ENCODE measurements around the gene BCL6. TPM values are rescaled to one million over a fixed set of nuclear protein-coding genes. Genes with fewer than 3 reads are reported as not detected.
A peak's percentile ranks its signal among the peaks of the same experiment; 100 is the strongest.

The BCL6 gene
- total and polyA plus RNA-seq, 9 of the 15 experiments (the other 6 are each of a cell fraction or from before 2014, with no cell fraction given) = 0.08 to 3.5 (median 1.6) TPM

GRCh38 chr3:187744169-187745151 lies 808 bp downstream of the BCL6 start:
- no peaks in the 10 kb centered on the region for H3K9me1 ChIP-seq (ENCODE audit: control insufficient read depth, insufficient read depth, low read length)
- H3K9me3 ChIP-seq (replicated peaks; ENCODE audit: control insufficient read depth, insufficient read depth, low read depth, low read length) = no peaks in the 10 kb centered on the region
- H3K9ac ChIP-seq (ENCODE audit: insufficient read depth in 1 of 2, low read depth in 2 of 2, low read length in 2 of 2) = peak overlapping the region; percentile 98 to 99
- BruUV-seq (replicated peaks) = TSS peak; percentile 80
- CTCF ChIA-PET (ENCODE audit: low intra/inter-chr PET ratio) = no interaction called here
- ATAC-seq (peak; percentile 47), FAIRE-seq (no peak), DNase-seq (ENCODE audit: extremely low read depth in 1 of 4, low spot score in 3 of 4) (peak; percentile 41 to 69 (median 56))
- H3K27ac ChIP-seq (ENCODE audit: extremely low read depth, low read depth, low read length) = peak overlapping the region; percentile 95
- POLR2A ChIA-PET = interaction anchor here (0.6 to 1.1 kb wide), 4 partner anchors 10 to 987 kb away, joined by 3 to 4 read pairs (median 3); no protein-coding TSS in a partner anchor
- in situ Hi-C loops (cut with MboI) (loop anchor here (5.0 to 25.0 kb wide), 2 partner anchors 1208 to 1393 kb away; no protein-coding TSS in a partner anchor), intact Hi-C loops (cut with micrococcal nuclease) (loop anchor here (5.0 to 10.0 kb wide), 6 partner anchors 170 to 1000 kb away; no protein-coding TSS in a partner anchor)
- peak overlapping the region; percentile 91 for H3K4me2 ChIP-seq (ENCODE audit: insufficient read depth, low read length)
- H3K27me3 ChIP-seq (ENCODE audit: control insufficient read depth in 2 of 2, insufficient read depth in 2 of 2, low read length in 2 of 2) = no peaks in the 10 kb centered on the region
- H2AFZ ChIP-seq (ENCODE audit: low read depth, low read length) = peak overlapping the region; percentile 57
- under 1% methylated on average over 46 of the region's 55 CpGs for WGBS (ENCODE audit: insufficient coverage, low coverage, missing lambda C conversion rate)
- peaks cover 51% of the 10 kb centered on the region for H3K79me2 ChIP-seq (ENCODE audit: control insufficient read depth, insufficient read depth, low read length)
- H3K4me1 ChIP-seq (replicated peaks in 1 of 2; ENCODE audit: control insufficient read depth in 2 of 2, insufficient read depth in 2 of 2, low read length in 2 of 2) = peaks cover 26 to 33% of the 10 kb centered on the region in 2 experiments
- no peaks in the 10 kb centered on the region for H3K36me3 ChIP-seq (ENCODE audit: control insufficient read depth, insufficient read depth, low read length)
- H3K4me3 ChIP-seq = peak overlapping the region; percentile 87
- H4K20me1 ChIP-seq (replicated peaks; ENCODE audit: control insufficient read depth, insufficient read depth, low read length) = peaks cover 6% of the 10 kb centered on the region; the same call in 1 of the 2 replicates
- TF ChIP-seq RUNX1 (IDR thresholded peaks at IDR 0.05; ENCODE audit: low read depth) (no peak), DACH1 (IDR thresholded peaks at IDR 0.05; ENCODE audit: partially characterized antibody) (no peak), ZFP30 (CRISPR knock-in tag; IDR thresholded peaks at IDR 0.05; ENCODE audit: borderline replicate concordance) (no peak), ZNF12 (CRISPR knock-in tag; IDR thresholded peaks at IDR 0.05) (no peak), SAFB2 (IDR thresholded peaks at IDR 0.05; ENCODE audit: borderline replicate concordance, low read depth, low read length, severe bottlenecking) (no peak), MAFK (IDR thresholded peaks at IDR 0.05; ENCODE audit: low read length) (no peak), ASH1L (IDR thresholded peaks at IDR 0.05; ENCODE audit: borderline replicate concordance, low read depth, partially characterized antibody) (no peak), ZNF740 (CRISPR knock-in tag; IDR thresholded peaks at IDR 0.05) (peak; percentile 48; the same call in 1 of the 2 replicates), ZNF740 (tag; IDR thresholded peaks at IDR 0.05) (no peak), DNMT1 (IDR thresholded peaks at IDR 0.05) (no peak), TARDBP (IDR thresholded peaks at IDR 0.05) (no peak), POLR3G (IDR thresholded peaks at IDR 0.05; ENCODE audit: extremely low read depth, insufficient read length, insufficient replicate concordance) (no peak), U2AF2 (optimal IDR thresholded peaks at IDR 0.05; ENCODE audit: low read depth, low read length) (no peak), NFIC (IDR thresholded peaks at IDR 0.05) (0 out of 2 replicates have a peak, but pooled peaks have one; percentile 3), HNRNPLL (IDR thresholded peaks at IDR 0.05; ENCODE audit: low read depth, low read length, poor library complexity, severe bottlenecking) (peak; percentile 1), ZNF24 (IDR thresholded peaks at IDR 0.05) (no peak), KDM2B (CRISPR knock-in tag; IDR thresholded peaks at IDR 0.05) (no peak), KLF1 (tag; IDR thresholded peaks at IDR 0.05) (no peak), PHTF2 (CRISPR knock-in tag; IDR thresholded peaks at IDR 0.05) (no peak)
- TF ChIP-seq, protein P1, sequence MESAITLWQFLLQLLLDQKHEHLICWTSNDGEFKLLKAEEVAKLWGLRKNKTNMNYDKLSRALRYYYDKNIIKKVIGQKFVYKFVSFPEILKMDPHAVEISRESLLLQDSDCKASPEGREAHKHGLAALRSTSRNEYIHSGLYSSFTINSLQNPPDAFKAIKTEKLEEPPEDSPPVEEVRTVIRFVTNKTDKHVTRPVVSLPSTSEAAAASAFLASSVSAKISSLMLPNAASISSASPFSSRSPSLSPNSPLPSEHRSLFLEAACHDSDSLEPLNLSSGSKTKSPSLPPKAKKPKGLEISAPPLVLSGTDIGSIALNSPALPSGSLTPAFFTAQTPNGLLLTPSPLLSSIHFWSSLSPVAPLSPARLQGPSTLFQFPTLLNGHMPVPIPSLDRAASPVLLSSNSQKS (CRISPR knock-in tag; IDR thresholded peaks at IDR 0.05) = no peak
